Stimulated activated naive CD8-positive, alpha-beta T cell treated with anti-CD3 and anti-CD28 coated beads, Interleukin-15, Interleukin-2, amounts not matched to agents 100 ng/mL and 50 ng/mL, for 24 hours (primary cell): ENCODE measurements around the gene NT5C3A.
"Not testable (repeated sequence)": the region's sequence is repeated elsewhere in the genome, so short reads cannot be mapped to it uniquely, and the experiment has no call there.

Source experiments
- H3K27ac Mint-ChIP-seq: one replicate; pipeline ENCODE4 v1.8.0; 2021; ENCODE audit warnings: mild to moderate bottlenecking, mixed read lengths
- H3K27me3 Mint-ChIP-seq: one replicate; pipeline ENCODE4 v1.8.0; 2021; ENCODE audit warnings: mixed read lengths
- H3K36me3 Mint-ChIP-seq: one replicate; pipeline ENCODE4 v1.8.0; 2021; ENCODE audit warnings: low read depth, mixed read lengths
- H3K4me1 Mint-ChIP-seq: one replicate; pipeline ENCODE4 v1.8.0; 2021; ENCODE audit warnings: low read depth, mixed read lengths
- H3K4me3 Mint-ChIP-seq: one replicate; pipeline ENCODE4 v1.8.0; 2021; ENCODE audit warnings: mild to moderate bottlenecking, mixed read lengths
- H3K9me3 Mint-ChIP-seq: one replicate; pipeline ENCODE4 v1.8.0; 2021; ENCODE audit warnings: mixed read lengths

Gene NT5C3A

GRCh38 chr7:32991975-32992700 is 70.4 kb downstream of the NT5C3A start:
- H3K9me3 Mint-ChIP-seq, H3K4me3 Mint-ChIP-seq, H3K36me3 Mint-ChIP-seq, H3K27ac Mint-ChIP-seq: not testable (repeated sequence)
- H3K4me1 Mint-ChIP-seq = peaks cover 27% of the 10 kb centered on the region
- peaks cover 33% of the 10 kb centered on the region for H3K27me3 Mint-ChIP-seq

GRCh38 chr7:32991068-32991585 is 71.4 kb downstream of the NT5C3A start:
- peaks cover 27% of the 10 kb centered on the region for H3K4me1 Mint-ChIP-seq
- H3K4me3 Mint-ChIP-seq, H3K9me3 Mint-ChIP-seq, H3K27ac Mint-ChIP-seq, H3K36me3 Mint-ChIP-seq: not testable (repeated sequence)
- H3K27me3 Mint-ChIP-seq = peaks cover 33% of the 10 kb centered on the region

GRCh38 chr7:32988148-32988547 is 74.4 kb downstream of the NT5C3A start:
- not testable (repeated sequence) for H3K9me3 Mint-ChIP-seq, H3K4me3 Mint-ChIP-seq, H3K36me3 Mint-ChIP-seq, H3K27ac Mint-ChIP-seq
- Mint-ChIP-seq H3K27me3 (peaks cover 30% of the 10 kb centered on the region), H3K4me1 (peaks cover 24% of the 10 kb centered on the region)

GRCh38 chr7:32979902-32980301 is 82.7 kb downstream of the NT5C3A start:
- not testable (repeated sequence) for H3K4me1 Mint-ChIP-seq, H3K4me3 Mint-ChIP-seq, H3K36me3 Mint-ChIP-seq, H3K27ac Mint-ChIP-seq, H3K9me3 Mint-ChIP-seq
- H3K27me3 Mint-ChIP-seq = peaks cover 13% of the 10 kb centered on the region

- not testable (repeated sequence) for H3K9me3 Mint-ChIP-seq, H3K27me3 Mint-ChIP-seq, H3K4me1 Mint-ChIP-seq, H3K4me3 Mint-ChIP-seq, H3K36me3 Mint-ChIP-seq, H3K27ac Mint-ChIP-seq
Measured at GRCh38 chr7:32979246-32979645, 83.3 kb downstream of the NT5C3A start.

GRCh38 chr7:32977159-32977558 is 85.4 kb downstream of the NT5C3A start:
- H3K36me3 Mint-ChIP-seq, H3K4me3 Mint-ChIP-seq, H3K27ac Mint-ChIP-seq: not testable (repeated sequence)

GRCh38 chr7:32971967-32972366 is 90.6 kb downstream of the NT5C3A start:
- H3K4me1 Mint-ChIP-seq, H3K4me3 Mint-ChIP-seq, H3K27ac Mint-ChIP-seq, H3K27me3 Mint-ChIP-seq, H3K36me3 Mint-ChIP-seq, H3K9me3 Mint-ChIP-seq: not testable (repeated sequence)

More at GRCh38 chr7:32977159-32977558, 85.4 kb downstream of the NT5C3A start:
- H3K27me3 Mint-ChIP-seq, H3K9me3 Mint-ChIP-seq, H3K4me1 Mint-ChIP-seq: not testable (repeated sequence)

GRCh38 chr7:32967268-32967582 is 95.4 kb downstream of the NT5C3A start:
- not testable (repeated sequence) for H3K27me3 Mint-ChIP-seq, H3K36me3 Mint-ChIP-seq, H3K27ac Mint-ChIP-seq, H3K4me3 Mint-ChIP-seq, H3K9me3 Mint-ChIP-seq, H3K4me1 Mint-ChIP-seq

- not testable (repeated sequence) for H3K4me1 Mint-ChIP-seq, H3K27ac Mint-ChIP-seq, H3K9me3 Mint-ChIP-seq, H3K36me3 Mint-ChIP-seq, H3K27me3 Mint-ChIP-seq, H3K4me3 Mint-ChIP-seq
Measured at GRCh38 chr7:32966489-32967267, 95.9 kb downstream of the NT5C3A start.

GRCh38 chr7:32964461-32965159 is 98.0 kb downstream of the NT5C3A start:
- H3K9me3 Mint-ChIP-seq, H3K4me1 Mint-ChIP-seq, H3K4me3 Mint-ChIP-seq, H3K27ac Mint-ChIP-seq, H3K36me3 Mint-ChIP-seq: not testable (repeated sequence)
- peaks cover 16% of the 10 kb centered on the region for H3K27me3 Mint-ChIP-seq
